Skin epidermis (tissue), 12 donors: ENCODE measurements around the gene PLD6.

Source experiments
- H3K27ac ChIP-seq, 21 experiments: fragments of 200-600 bp; sonication (generic) in 11 of 21; one replicate each; pipeline ENCODE4 v1.5.0; 2020; ENCODE audit warnings: mild to moderate bottlenecking in 3 of 21, inconsistent platforms in 2 of 21, moderate library complexity in 2 of 21
- H3K4me3 ChIP-seq, 7 experiments: fragments of 200-600 bp; sonication (generic) in 2 of 7; one replicate each; pipeline ENCODE4 v1.5.0; 2020; ENCODE audit warnings: inconsistent platforms in 2 of 7, mild to moderate bottlenecking in 2 of 7, moderate library complexity in 1 of 7

The PLD6 gene

GRCh38 chr17:17228521-17229279 lies 22.6 kb upstream of the PLD6 start:
- Histone ChIP-seq H3K4me3 (no peak overlapping the region), H3K27ac (no peak overlapping the region)

DNA sequence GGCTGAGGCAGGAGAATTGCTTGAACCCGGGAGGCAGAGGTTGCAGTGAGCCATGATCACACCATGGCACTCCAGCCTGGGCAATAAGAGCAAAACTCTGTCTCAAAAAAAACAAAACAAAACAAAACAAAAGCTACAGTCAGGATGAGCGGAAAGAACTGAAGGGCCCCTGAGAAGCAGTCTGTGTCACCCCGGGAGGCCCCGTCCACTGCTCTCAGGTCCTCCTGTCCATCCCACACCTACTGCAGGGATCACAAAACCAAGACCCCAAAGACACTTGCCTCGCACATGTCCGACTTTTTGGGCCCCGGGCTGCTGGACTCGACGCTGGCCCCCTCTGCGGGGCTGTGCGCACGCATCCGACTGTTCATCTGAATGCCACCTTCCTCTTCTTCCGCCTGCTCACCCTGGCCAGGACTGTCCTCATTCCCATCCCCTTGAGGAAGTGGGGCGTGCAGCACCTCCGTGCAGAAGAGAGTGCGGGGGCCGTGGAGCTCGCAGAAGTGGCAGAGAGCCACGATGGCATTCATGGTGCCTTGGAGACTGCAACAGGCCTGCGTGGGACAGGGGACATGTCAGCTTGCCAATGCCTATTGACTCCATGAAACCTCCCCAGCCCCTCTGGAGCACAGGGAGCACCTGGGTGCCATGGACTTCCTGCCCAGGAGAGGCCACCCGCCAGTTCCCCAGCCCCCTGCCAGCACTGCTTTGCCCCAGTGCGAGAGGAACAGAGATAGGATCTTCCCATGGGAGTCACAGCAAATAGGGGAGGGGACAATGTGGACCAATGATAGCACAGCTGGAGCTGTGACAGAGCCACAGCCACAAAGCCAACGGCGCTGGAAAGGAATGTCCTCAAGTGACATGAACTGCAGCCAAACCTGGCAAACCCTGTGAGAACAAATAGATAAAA lies 21.7 kb upstream of the PLD6 start:
- Histone ChIP-seq H3K27ac (no peak overlapping the region), H3K4me3 (no peak overlapping the region)

- H3K27ac ChIP-seq: no peak overlapping the region
- H3K4me3 ChIP-seq: no peak overlapping the region
These were observed 20.5 kb upstream of the PLD6 start for GRCh38 chr17:17226451-17227265.

DNA sequence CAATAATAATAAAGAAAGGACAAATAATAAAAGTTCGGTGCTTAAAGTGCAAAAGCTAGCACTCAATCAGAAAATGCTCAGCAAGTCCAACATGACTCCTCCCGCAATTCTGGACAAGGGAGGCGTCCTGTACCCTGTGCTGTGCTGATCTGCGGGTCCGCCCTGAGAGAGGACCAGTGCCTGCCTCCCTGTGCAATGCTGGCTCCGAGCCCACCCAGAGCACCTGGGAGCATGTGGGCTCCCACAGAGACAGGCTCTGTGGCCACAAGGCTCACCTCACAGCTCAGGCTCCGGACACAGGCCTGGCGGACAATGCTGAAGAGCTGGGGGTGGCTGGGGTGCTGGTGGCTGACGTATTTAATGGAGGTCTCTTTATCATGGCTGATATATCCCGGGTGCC lies 19.8 kb upstream of the PLD6 start:
- Histone ChIP-seq H3K27ac (no peak overlapping the region), H3K4me3 (no peak overlapping the region)

DNA sequence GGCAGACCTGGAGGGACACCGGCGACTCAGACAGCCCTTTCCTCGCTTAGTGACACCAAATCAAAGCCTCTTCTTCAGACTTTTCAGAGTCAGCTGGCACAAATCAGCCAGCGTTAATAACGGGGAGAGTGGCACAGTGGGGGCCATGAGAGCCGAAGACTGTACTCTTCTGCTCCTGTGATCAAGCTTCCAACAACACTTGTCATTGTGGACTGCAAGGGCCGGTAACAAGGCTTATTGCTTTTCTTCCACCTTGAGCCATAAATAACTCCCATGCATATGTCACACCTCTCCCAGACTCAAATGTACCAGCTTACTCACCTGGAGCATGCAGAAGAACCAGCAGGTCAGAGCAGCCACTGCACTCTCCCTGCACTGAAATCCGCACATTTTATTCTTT lies 18.0 kb upstream of the PLD6 start:
- Histone ChIP-seq H3K4me3 (no peak overlapping the region), H3K27ac (no peak overlapping the region)

GRCh38 chr17:17223736-17224135 lies 17.6 kb upstream of the PLD6 start:
- no peak overlapping the region for H3K27ac ChIP-seq

DNA sequence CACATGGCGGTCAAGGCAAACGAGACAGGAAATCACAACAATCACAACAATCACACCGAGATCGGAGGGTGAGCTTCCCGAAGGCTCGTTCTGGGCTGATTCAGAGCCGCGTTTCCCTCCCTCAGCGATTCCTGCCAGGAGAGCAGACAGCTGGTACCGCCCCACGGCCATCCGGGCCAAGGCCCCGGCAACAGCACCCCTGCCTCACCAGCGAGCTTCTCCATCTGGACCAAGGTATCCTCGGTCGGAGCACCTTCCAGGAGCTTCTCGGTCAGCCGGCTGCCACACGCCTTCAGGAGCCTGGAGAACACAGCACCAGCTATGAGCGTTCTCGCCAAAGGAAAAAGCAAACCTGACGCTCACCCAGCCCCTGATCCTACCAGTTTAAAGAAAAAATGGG lies 15.2 kb upstream of the PLD6 start:
- Histone ChIP-seq H3K27ac (no peak overlapping the region), H3K4me3 (no peak overlapping the region)

More at GRCh38 chr17:17223736-17224135, 17.6 kb upstream of the PLD6 start:
- no peak overlapping the region for H3K4me3 ChIP-seq

GRCh38 chr17:17220529-17220928 lies 14.4 kb upstream of the PLD6 start:
- Histone ChIP-seq H3K27ac (no peak overlapping the region), H3K4me3 (no peak overlapping the region)

GRCh38 chr17:17217995-17218394 lies 11.9 kb upstream of the PLD6 start:
- Histone ChIP-seq H3K27ac (no peak overlapping the region), H3K4me3 (no peak overlapping the region)

DNA sequence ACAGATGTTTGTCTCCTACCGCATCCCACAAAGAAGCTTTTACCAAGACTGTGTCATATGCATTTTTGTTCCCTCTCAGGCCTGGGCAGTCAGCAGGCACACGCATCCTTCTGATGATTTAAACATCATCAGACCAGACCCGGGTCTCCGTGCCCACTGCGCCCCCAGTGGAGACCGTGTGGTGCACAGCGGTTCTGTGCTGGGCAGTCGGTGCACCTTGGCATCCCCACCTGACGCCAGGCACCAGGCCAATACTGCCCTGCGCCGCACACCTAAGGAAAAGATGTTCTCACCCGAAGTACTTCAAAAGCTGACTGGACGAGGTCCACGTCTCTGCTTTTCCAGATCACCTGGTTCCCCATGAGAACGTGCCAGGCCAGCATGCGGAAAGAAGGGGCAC lies 10.6 kb upstream of the PLD6 start:
- Histone ChIP-seq H3K4me3 (no peak overlapping the region), H3K27ac (no peak overlapping the region)

DNA sequence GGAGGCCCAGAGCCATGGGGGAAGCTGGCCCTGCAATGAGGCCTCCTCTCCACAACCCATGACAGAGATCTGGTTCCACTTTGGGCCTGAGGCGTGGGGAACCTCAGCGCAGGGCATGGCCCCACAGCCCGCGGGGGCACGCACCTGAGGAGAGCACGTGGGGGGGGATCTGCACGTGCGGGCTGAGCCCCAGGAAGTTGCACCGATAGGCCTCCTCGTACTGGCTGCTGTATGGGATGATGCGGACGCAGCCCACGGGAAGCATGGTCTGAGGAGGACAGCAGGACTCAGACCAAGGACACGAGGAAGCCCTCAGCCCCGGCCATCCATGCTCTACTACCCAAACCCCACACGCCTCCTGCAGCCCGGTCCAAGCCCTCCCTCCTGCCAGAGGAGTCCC lies 10.1 kb upstream of the PLD6 start:
- Histone ChIP-seq H3K27ac (no peak overlapping the region), H3K4me3 (no peak overlapping the region)

DNA sequence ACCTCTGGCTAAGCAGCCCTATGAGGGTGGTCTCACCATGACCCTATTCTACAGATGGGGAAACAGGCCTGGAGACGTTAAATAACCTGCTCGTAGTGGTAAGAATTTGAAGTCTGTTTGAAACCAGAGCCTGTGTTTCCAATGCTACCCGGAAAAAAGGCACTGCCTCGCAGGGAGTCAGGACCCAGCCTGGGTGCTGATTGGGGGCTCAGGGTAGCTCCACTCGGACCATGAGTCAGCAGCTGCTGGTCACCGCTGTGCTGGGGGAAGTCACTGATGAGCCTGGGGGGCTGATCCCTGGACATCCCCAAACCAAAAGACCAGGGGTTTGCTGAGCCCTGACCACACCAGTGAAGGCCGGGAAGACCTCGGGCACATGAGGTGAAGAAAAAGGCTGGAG lies 9.4 kb upstream of the PLD6 start:
- Histone ChIP-seq H3K27ac (no peak overlapping the region), H3K4me3 (no peak overlapping the region)

DNA sequence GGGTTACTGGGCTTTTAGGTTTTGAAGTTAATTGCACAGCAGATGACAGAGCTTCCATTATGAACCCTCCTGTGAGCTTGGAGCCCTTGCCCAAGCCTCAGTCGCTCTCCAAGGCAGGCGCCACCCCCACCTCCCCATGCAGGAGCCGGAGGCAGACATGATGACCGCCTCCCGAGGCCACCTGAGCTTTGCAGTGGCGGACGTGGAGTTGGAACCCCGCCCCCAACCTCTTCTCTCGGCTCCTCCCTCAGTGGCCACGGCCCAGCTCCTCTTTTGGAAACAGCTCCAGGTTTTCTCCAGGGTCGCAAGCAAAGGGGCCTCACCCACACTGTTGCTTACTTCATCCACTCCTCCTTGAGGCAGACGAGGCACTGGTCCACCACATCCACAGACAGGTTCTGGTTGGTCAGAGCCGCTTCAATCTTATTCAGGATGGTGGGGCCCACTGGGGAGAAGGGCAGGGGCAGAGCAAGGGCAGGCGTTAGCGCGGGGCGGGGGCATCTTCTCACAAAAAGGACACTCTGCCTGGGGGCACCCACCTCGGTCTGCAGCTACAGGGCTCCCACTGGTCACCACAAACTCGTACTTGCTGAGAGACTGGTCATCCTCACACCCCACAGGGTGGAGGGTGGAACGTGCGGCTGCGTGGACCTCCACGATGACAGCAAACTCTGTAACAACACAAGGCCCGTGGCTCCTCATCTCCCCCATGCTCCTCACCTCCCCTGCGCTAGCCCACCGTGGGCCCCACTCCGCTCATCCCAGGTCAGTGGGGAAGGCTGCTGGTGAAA lies 8.7 kb upstream of the PLD6 start:
- no peak overlapping the region for H3K4me3 ChIP-seq
- no peak overlapping the region for H3K27ac ChIP-seq

- no peak overlapping the region for H3K27ac ChIP-seq
These were observed 7.6 kb upstream of the PLD6 start for GRCh38 chr17:17213775-17214174.

GRCh38 chr17:17207998-17208397 lies 1.9 kb upstream of the PLD6 start:
- H3K27ac ChIP-seq: no peak overlapping the region

More at GRCh38 chr17:17213775-17214174, 7.6 kb upstream of the PLD6 start:
- no peak overlapping the region for H3K4me3 ChIP-seq

DNA sequence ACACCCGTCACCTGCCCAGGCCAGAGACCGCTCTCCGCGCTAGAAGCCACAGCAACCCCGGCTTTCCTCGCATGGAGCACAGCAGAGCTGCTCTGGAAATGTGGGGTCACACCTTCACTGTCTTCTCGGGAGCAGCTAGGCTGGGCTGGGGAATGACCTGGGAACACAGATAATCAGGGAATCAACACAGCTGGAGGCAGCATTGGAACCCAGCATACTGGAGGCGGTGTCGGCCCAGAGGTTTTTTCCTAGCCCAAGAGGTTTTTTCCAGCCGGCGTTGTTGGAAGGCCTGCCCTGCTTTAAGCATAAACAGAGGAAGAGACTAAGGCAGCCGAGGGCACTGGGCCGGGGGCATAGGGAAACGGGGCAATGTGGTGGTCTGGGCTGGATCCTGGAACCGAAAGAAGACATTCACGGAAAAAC lies 791 bp upstream of the PLD6 start:
- H3K4me3 ChIP-seq: no peak overlapping the region
- peak overlapping the region in 11 of 21 experiments; percentile 16 to 85 (median 78) for H3K27ac ChIP-seq

More at GRCh38 chr17:17207998-17208397, 1.9 kb upstream of the PLD6 start:
- H3K4me3 ChIP-seq: no peak overlapping the region

DNA sequence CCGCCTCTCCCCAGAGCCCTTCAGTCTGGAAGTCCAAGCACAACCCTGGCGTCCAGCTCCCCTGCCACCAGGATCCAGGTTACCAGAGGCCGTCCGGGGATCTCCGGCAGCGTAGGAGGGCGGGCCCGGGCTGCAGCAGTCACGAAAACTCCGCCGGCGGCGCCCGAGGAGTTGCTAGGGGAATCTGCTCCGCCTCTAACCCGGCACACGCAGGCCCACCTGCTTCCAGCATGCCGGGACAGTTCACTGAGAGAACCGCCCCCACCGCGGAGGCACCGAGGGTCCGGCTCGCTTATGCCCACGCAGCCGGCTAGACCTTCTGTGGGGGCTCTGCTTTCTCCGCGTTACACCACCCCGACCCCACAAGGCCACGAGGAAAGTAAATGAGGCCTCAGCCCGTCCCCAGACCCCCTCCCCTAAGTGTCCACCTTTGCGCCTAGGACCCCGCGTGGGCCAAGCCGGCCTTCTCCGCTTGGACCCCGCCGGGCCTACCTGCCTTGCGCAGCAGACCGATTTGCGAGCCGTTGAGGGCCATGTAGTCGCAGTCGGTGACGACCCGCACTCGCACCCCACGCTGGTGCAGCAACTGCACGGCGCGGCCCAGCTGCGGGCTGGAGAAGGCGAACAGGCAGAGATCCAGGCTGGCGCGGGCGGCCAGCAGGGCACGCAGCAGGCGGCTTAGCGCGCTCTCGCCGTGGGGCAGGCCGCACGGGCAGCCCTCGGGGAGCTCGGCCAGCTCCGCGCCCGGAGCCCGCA lies 587 bp downstream of the PLD6 start:
- H3K4me3 ChIP-seq: peak overlapping the region; percentile 20 to 62 (median 50)
- peak overlapping the region in 19 of 21 experiments; percentile 26 to 85 (median 69) for H3K27ac ChIP-seq

DNA sequence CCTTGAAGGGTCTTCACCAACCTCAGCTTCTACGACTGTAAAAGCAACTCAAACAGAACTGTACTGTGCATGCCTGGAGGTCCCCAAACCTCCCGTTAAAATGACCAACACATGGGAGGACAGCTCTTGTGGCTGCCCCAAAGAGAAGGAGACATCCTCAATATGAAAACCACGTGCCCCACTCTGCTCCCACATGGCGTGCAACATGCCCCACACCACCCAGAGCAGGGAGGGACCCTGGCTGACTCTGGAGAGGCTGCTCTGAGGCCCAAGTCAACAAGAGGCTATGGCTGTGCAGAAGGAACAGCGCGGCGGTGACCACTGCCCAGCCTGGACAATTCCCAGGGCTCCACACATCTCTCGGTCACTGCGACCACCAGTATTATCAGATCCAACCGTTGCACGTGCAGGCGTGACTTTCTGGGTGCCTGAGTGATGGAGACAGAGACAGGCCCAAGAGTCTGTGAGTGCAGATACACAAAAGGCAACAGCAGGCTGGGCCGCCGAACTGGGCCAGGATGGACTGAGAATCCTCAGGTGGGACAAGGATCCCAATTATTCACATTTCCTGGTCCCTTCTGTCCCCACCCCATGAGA lies 1.4 kb downstream of the PLD6 start:
- peak overlapping the region; percentile 20 to 62 (median 50) for H3K4me3 ChIP-seq
- peak overlapping the region in 10 of 21 experiments; percentile 26 to 85 (median 79) for H3K27ac ChIP-seq
